Fibroblast of the aortic adventitia (primary cell): ENCODE results near the gene DENND5B. TPM values are rescaled to one million over a fixed set of nuclear protein-coding genes. Genes with fewer than 3 reads are reported as not detected.
A peak's percentile ranks its signal among the peaks of the same experiment; 100 is the strongest.
"Not testable (repeated sequence)": the region's sequence is repeated elsewhere in the genome, so short reads cannot be mapped to it uniquely, and the experiment has no call there.

Experiments used
- DNase-seq: peaks from one replicate; pipeline ENCODE4 v3.0.0-alpha.2; 2010; ENCODE audit warnings: low read depth
- H3K4me3 ChIP-seq: 2 replicates; pipeline ENCODE4 v1.5.1; 2011; ENCODE audit warnings: low read depth, mild to moderate bottlenecking, control low read depth, low read length, moderate library complexity
- total RNA-seq: library from RNA; depleted of rRNA; stranded (reverse); fragments of >200 nt; gene quantifications from 2 replicates; pipeline ENCODE4 v1.2.3, GENCODE V29; 2012; ENCODE audit warnings: low replicate concordance
- TF ChIP-seq, protein P1 (sequence below): IDR thresholded peaks from 2 replicates; pipeline ENCODE4 v1.5.1; 2011; ENCODE audit warnings: mild to moderate bottlenecking, low read length, control low read depth, inconsistent platforms; ENCODE audit not compliant: insufficient read depth

DENND5B gene
- total RNA-seq, 1 donor, result 19.2 TPM

DNA sequence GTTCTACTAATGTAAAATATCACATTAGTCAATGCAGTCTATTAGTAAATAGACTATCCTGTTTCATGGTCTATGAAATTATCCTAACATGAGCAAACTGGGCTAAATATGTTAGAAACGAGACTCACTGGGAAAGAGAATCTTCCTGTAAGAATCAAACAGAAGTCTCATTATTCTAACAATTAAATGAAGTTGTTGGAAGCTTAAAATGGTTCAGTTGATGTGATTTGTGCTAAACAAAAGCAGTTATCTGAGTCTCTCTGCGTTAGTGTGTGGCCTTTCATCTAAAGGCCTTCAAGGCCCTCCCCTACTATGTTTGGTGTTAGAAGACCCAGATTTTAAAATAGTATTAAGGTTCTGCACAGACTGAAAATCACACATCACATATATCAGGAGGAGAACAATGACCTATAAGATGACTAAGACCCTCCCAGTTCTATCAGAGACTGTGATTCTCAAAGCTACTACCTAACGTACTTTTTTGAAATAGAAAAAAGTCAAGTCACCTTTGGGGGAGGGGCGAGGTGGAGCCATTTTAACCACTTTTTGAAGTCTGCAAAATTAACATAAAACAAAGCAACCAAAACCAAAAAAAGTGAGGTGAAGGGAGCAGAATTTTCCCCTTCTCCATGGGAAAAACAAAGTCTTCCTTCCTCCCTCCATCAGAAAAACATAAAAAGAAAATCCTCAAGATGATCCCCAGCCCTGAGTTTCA lies 82.3 kb downstream of the DENND5B start:
- no peak for DNase-seq
- TF ChIP-seq, protein P1, sequence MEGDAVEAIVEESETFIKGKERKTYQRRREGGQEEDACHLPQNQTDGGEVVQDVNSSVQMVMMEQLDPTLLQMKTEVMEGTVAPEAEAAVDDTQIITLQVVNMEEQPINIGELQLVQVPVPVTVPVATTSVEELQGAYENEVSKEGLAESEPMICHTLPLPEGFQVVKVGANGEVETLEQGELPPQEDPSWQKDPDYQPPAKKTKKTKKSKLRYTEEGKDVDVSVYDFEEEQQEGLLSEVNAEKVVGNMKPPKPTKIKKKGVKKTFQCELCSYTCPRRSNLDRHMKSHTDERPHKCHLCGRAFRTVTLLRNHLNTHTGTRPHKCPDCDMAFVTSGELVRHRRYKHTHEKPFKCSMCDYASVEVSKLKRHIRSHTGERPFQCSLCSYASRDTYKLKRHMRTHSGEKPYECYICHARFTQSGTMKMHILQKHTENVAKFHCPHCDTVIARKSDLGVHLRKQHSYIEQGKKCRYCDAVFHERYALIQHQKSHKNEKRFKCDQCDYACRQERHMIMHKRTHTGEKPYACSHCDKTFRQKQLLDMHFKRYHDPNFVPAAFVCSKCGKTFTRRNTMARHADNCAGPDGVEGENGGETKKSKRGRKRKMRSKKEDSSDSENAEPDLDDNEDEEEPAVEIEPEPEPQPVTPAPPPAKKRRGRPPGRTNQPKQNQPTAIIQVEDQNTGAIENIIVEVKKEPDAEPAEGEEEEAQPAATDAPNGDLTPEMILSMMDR, result no peak
- H3K4me3 ChIP-seq, result no peak overlapping the region

DNA sequence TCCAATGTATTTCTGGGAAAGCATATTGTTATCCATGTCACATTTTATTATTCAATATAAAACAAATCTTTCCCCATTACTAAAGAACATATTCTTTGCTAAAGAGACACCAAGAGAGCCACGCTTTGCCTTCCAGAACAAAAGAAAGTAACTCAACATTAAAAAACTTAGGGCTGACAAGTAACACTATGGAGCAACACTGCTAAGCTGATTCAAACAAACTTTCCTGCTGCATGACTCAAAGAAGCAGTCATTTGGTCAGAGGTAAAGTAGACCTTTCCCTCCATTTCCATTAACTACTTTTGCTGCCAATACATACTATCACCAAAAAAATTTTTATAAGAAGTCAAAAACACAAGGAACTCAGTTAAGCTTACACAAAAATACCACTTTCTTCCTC lies 83.0 kb downstream of the DENND5B start:
- DNase-seq, result peak; percentile 56
- no peak overlapping the region for H3K4me3 ChIP-seq
- TF ChIP-seq, protein P1, result no peak

GRCh38 chr12:31506515-31507306 lies 84.2 kb downstream of the DENND5B start:
- TF ChIP-seq, protein P1, result no peak
- DNase-seq, result peak; percentile 60

GRCh38 chr12:31504625-31505222 lies 86.2 kb downstream of the DENND5B start:
- TF ChIP-seq, protein P1, result no peak

More at GRCh38 chr12:31506515-31507306, 84.2 kb downstream of the DENND5B start:
- H3K4me3 ChIP-seq, result no peak overlapping the region

DNA sequence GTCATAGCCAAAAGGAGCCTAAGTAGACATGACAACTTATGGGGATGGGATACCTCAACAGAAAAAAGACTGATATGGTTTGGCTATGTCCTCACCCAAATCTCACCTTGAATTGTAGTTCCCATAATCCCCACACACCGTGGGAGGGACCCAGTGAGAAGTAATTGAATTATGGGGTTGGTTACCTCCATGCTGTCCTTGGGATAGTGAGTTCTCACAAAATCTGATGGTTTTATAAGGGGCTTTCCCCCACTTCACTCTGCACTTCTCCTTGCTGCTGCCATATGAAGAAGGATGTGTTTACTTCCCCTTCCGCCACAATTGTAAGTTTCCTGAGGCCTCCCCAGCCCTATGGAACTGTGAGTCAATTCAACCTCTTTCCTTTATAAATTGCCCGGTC lies 89.9 kb downstream of the DENND5B start:
- not testable (repeated sequence) for DNase-seq

More at GRCh38 chr12:31504625-31505222, 86.2 kb downstream of the DENND5B start:
- H3K4me3 ChIP-seq, result no peak overlapping the region
- no peak for DNase-seq

GRCh38 chr12:31499567-31499966 lies 91.4 kb downstream of the DENND5B start:
- H3K4me3 ChIP-seq, result no peak overlapping the region
- DNase-seq, result no peak
- TF ChIP-seq, protein P1, result no peak

More for the DNA sequence above, 89.9 kb downstream of the DENND5B start:
- not testable (repeated sequence) for H3K4me3 ChIP-seq

DNA sequence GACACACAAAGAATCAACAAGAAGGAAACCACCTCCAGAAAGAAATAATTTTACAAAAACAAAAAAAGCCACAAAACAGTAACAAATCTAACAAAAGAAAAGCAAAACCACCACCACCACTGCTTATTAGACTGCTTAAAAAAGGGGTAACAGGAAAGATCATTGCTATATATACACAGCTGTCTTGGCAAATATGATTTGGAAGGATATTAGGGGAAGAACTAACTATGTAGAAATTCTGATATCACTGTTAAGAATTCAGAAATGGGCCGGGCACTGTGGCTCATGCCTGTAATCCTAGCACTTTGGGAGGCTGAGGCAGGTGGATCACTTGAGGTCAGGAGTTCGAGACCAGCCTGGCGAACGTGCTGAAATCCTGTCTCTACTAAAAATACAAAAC lies 92.5 kb downstream of the DENND5B start:
- TF ChIP-seq, protein P1, result no peak
- DNase-seq, result no peak
- H3K4me3 ChIP-seq, result no peak overlapping the region
